ENCODE results near the gene CAPZA1. TPM values are rescaled to one million over a fixed set of nuclear protein-coding genes. Genes with fewer than 3 reads are reported as not detected.

Gene CAPZA1
- total RNA-seq, 1 experiment from 2014 or later: 265 TPM

- no peak for DNase-seq (ENCODE audit: low read depth)
Observed at GRCh38 chr1:112714313-112715263, 95.0 kb downstream of the CAPZA1 start.

GRCh38 chr1:112715264-112716053, 95.8 kb downstream of the CAPZA1 start, which contains the start of gene PPM1J:
TSS of gene PPM1J (minus strand) at chr1:112715332. CDS start at chr1:112715301, 31 bp downstream.
- peak; percentile 87 for DNase-seq (ENCODE audit: low read depth)

- DNase-seq (ENCODE audit: low read depth): peak; percentile 83
Observed at GRCh38 chr1:112716133-112716720, 96.6 kb downstream of the CAPZA1 start.

DNA sequence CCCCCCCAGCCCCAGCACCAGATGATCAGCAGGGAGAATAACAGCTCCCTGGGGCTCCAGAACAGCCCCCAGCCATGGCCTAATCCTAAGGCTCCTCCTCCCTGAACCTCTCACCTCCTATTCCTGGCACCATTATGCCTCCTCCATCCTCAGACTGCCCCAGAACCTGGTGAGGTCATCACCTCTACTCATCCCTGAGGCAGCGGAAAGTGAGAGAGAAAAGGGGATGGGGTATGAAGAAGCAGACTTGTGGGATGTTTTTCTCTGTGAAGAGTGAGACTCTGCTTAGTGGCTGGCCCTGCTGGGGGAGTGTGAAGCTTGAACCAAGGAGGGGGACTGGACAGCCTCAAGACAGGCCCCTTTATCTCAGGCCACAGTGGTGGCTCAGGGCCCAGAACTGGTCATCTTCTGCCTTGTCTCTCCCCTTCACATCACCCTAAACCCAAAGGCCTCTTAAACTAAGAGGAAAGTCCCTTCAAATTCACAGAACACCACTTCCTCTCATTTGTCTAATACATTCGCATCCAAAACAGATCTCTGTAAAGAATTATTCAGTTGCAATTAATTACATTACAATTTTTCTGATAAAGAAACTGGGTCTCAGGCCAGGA, 97.7 kb downstream of the CAPZA1 start:
- no peak for DNase-seq (ENCODE audit: low read depth)

DNA sequence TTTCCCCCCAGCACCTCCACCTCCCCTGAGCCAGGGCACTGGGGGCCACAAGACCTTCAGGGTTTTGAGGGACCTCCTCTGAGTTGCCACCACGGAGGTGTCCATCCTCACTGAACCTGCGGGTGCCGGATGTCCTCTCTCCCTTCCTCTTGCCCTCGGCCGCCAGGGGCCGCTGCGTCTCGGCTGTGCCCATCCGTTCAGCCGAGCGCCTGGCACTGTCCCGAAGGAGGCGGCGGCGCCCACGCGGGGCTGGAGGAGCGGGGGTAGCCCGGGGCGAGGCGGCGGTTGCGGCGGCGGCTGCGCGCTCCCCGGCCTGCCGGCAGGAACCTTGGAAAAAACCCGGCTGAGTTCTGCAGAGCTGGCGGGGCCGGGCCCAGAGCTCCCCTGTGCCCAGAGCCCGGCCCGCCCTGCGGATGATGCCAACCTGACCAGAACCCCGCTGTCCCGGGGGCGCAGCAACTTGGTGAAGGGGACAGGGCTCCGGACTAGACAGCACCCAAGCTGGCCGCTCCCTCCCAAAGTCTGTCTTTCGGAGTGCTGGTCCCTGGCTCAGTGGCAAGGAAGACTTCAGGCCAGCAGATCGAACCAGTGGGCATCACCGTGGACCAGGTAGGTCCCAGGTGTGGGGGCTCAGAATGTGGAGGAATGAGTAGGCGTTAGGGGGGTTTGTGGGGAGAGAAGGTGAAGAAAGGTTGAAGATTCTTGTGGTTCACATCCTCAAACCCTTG, 99.2 kb downstream of the CAPZA1 start:
- DNase-seq (ENCODE audit: low read depth): peak; percentile 76

DNA sequence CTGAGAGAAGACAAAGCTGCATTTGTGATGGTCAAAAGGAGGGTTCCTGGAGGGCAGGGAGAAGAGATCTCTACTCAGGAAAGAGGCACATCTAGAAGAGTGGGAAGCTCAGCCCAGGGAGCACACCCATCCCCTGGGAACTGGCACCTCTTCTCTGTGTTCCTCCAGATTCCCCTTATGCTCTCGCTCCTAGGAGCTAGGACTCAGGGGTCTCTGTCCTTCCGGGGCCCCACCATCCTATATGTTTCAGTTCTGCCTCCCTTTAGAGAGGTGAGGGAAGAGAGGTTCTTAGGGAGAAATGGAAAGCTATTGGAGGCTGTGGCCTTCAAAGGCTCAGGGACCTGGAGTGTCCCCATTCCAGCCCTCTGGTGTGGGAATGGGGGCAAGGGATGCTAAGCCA, 100.1 kb downstream of the CAPZA1 start:
- no peak for DNase-seq (ENCODE audit: low read depth)

- DNase-seq (ENCODE audit: low read depth): no peak
Observed at GRCh38 chr1:112720800-112721199, 101.2 kb downstream of the CAPZA1 start.

Other genes starting within 250 kb of the CAPZA1 start
- gene CTTNBP2NL, start 223.6 kb upstream of the CAPZA1 start, total RNA-seq (2014; rRNA removed; shearing (Covaris generic)): 9.9 and 11.9 TPM in 2 replicates
- under 0.01 TPM in 1 of 2 replicates, not detected in the other for gene WNT2B, start 110.9 kb upstream of the CAPZA1 start, total RNA-seq (2014; rRNA removed; shearing (Covaris generic))
- 27.4 and 31.5 TPM in 2 replicates for gene ST7L, start 691 bp upstream of the CAPZA1 start, total RNA-seq (2014; rRNA removed; shearing (Covaris generic))
- gene MOV10, start 54.8 kb downstream of the CAPZA1 start, total RNA-seq (2014; rRNA removed; shearing (Covaris generic)): 36.3 and 56.7 TPM in 2 replicates
- 525 and 582 TPM in 2 replicates for gene RHOC, start 87.3 kb downstream of the CAPZA1 start, total RNA-seq (2014; rRNA removed; shearing (Covaris generic))
- 0.29 and 0.84 TPM in 2 replicates for gene PPM1J, start 95.5 kb downstream of the CAPZA1 start, total RNA-seq (2014; rRNA removed; shearing (Covaris generic))

Measured in RPMI7951 (cell line).